COLO668 (cell line): ENCODE results near the gene GFAP.

Experiments
- DNase-seq: peaks from one replicate; lab custom pipeline; 2025; ENCODE audit not compliant: unreplicated experiment; lab: John Stamatoyannopoulos, UW

Gene GFAP

GRCh38 chr17:44915862-44916780 lies 821 bp upstream of the GFAP start:
- DNase-seq: no peak

GRCh38 chr17:44914698-44915271 lies 515 bp downstream of the GFAP start:
- DNase-seq: no peak

GRCh38 chr17:44914148-44914547 lies 1.2 kb downstream of the GFAP start:
- peak; percentile 10 for DNase-seq

GRCh38 chr17:44913676-44914075 lies 1.6 kb downstream of the GFAP start:
- DNase-seq: no peak

- DNase-seq: no peak
Measured at GRCh38 chr17:44912763-44913544, 2.3 kb downstream of the GFAP start.

- peak; percentile 32 for DNase-seq
Measured at GRCh38 chr17:44911133-44912001, 3.9 kb downstream of the GFAP start.

GRCh38 chr17:44910231-44911106 lies 4.8 kb downstream of the GFAP start:
- DNase-seq: no peak

- DNase-seq: no peak
Measured at GRCh38 chr17:44909681-44910144, 5.6 kb downstream of the GFAP start.

GRCh38 chr17:44908761-44909326 lies 6.5 kb downstream of the GFAP start:
- no peak for DNase-seq

- DNase-seq: no peak
Measured at GRCh38 chr17:44907729-44908470, 7.4 kb downstream of the GFAP start.

- DNase-seq: no peak
Measured at GRCh38 chr17:44906763-44907728, 8.3 kb downstream of the GFAP start.

GRCh38 chr17:44906010-44906646 lies 9.2 kb downstream of the GFAP start:
- DNase-seq: no peak

GRCh38 chr17:44905006-44906000 lies 10.0 kb downstream of the GFAP start:
- DNase-seq: no peak

GRCh38 chr17:44904001-44904984 lies 11.0 kb downstream of the GFAP start:
- no peak for DNase-seq
